Activated naive CD4-positive, alpha-beta T cell (primary cell): ENCODE measurements around the gene ANKEF1.

Experiments used
- DNase-seq, 4 experiments: peaks; one replicate each; lab custom pipeline; 2025; lab: John Stamatoyannopoulos, UW

Gene ANKEF1

GRCh38 chr20:10089871-10090587, 55.2 kb downstream of the ANKEF1 start:
- no peak for DNase-seq

DNA sequence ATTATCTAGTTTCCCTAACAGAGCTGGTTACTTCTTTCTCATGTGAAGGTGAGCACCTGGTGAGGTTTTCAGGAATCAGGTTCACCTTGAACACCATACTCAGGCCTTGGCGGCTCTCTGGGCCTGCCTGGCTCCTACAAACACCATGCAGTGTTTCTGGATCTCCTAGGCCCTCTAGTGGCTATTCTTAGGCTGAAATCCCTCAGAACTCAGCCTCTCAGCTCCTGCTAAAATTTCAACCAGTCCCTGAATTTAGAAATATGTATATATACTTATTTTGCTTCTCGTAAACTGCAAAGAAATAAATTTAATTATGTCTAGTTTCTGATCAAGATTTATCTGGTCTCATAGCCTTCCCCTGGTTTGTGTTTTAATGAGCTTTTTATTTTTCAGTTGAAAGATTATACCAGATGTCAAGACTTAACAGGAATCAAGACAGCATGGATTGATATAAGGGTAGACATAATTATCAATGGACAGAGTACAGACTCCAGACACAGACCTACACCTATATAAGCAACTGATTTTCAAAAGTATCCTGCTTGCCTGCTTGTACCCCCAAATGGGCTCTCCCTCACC, 55.9 kb downstream of the ANKEF1 start:
- DNase-seq, result no peak

GRCh38 chr20:10093087-10093591, 58.4 kb downstream of the ANKEF1 start:
- DNase-seq, result no peak

GRCh38 chr20:10094566-10095173, 59.9 kb downstream of the ANKEF1 start:
- DNase-seq, result no peak

- DNase-seq, result no peak
These were observed 62.0 kb downstream of the ANKEF1 start for GRCh38 chr20:10096790-10097189.

- DNase-seq, result no peak
These were observed 70.3 kb downstream of the ANKEF1 start for GRCh38 chr20:10105046-10105445.
